ENCODE measurements around the gene ZNF485. TPM values are rescaled to one million over a fixed set of nuclear protein-coding genes. Genes with fewer than 3 reads are reported as not detected.

Gene ZNF485
- total RNA-seq, 3 donors from 2014 or later (not counting 1 experiment from before 2014, with no cell fraction given): 1.1 to 2.8 (median 1.4) TPM

- Histone ChIP-seq H3K9me3 (ENCODE audit: control insufficient read depth, insufficient read depth, low read length) (peaks cover 5% of the 10 kb centered on the region), H3K4me3 (ENCODE audit: low read length) (peak overlapping the region; percentile 18), H3K36me3 (ENCODE audit: control insufficient read depth, insufficient read depth, low read length) (no peaks in the 10 kb centered on the region), H3K27me3 (ENCODE audit: control insufficient read depth, insufficient read depth, low read length) (no peaks in the 10 kb centered on the region), H3K27ac (ENCODE audit: low read length) (peak overlapping the region; percentile 59), H3K4me1 (ENCODE audit: control insufficient read depth, insufficient read depth, low read length) (peaks cover 48% of the 10 kb centered on the region)
- Mint-ChIP-seq H3K4me3 (peak overlapping the region; percentile 92), H3K27ac (peak overlapping the region; percentile 84 to 90), H3K27me3 (ENCODE audit: low read depth in 2 of 2) (no peaks in the 10 kb centered on the region), H3K9me3 (peaks cover 0 to 2% of the 10 kb centered on the region in 2 donors), H3K36me3 (peaks cover 6% of the 10 kb centered on the region), H3K4me1 (peaks cover 50% of the 10 kb centered on the region in 2 donors)
- ATAC-seq (peak; percentile 83 to 85 (median 84)), DNase-seq (peak in 1 of 2 donors; percentile 72)
- WGBS (ENCODE audit: insufficient coverage): 3% methylated on average over 8 of the region's 8 CpGs
- TF ChIP-seq, protein P1, sequence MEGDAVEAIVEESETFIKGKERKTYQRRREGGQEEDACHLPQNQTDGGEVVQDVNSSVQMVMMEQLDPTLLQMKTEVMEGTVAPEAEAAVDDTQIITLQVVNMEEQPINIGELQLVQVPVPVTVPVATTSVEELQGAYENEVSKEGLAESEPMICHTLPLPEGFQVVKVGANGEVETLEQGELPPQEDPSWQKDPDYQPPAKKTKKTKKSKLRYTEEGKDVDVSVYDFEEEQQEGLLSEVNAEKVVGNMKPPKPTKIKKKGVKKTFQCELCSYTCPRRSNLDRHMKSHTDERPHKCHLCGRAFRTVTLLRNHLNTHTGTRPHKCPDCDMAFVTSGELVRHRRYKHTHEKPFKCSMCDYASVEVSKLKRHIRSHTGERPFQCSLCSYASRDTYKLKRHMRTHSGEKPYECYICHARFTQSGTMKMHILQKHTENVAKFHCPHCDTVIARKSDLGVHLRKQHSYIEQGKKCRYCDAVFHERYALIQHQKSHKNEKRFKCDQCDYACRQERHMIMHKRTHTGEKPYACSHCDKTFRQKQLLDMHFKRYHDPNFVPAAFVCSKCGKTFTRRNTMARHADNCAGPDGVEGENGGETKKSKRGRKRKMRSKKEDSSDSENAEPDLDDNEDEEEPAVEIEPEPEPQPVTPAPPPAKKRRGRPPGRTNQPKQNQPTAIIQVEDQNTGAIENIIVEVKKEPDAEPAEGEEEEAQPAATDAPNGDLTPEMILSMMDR (IDR thresholded peaks at IDR 0.05): no peak
- intact Hi-C loops (cut with micrococcal nuclease): loop anchor here (2.0 kb wide), 1 partner anchor 20 kb away; the partner anchor contains the start of gene ZNF239
Measured at GRCh38 chr10:43594944-43595589, 11.2 kb upstream of the ZNF485 start.

GRCh38 chr10:43595739-43596298 is 10.4 kb upstream of the ZNF485 start:
- ATAC-seq (peak; percentile 51 to 61 (median 52)), DNase-seq (peak in 1 of 2 donors; percentile 51)
- 4% methylated on average over 5 of the region's 7 CpGs for WGBS (ENCODE audit: insufficient coverage)
- H3K36me3 ChIP-seq (ENCODE audit: control insufficient read depth, insufficient read depth, low read length): no peaks in the 10 kb centered on the region
- H3K9me3 Mint-ChIP-seq: peaks cover 0 to 2% of the 10 kb centered on the region in 2 donors
- peaks cover 50% of the 10 kb centered on the region in 2 donors for H3K4me1 Mint-ChIP-seq
- H3K4me1 ChIP-seq (ENCODE audit: control insufficient read depth, insufficient read depth, low read length): peaks cover 48% of the 10 kb centered on the region
- H3K27ac ChIP-seq (ENCODE audit: low read length): peak overlapping the region; percentile 59
- peaks cover 6% of the 10 kb centered on the region for H3K36me3 Mint-ChIP-seq
- intact Hi-C loops (cut with micrococcal nuclease): loop anchor here (2.0 kb wide), 1 partner anchor 21 kb away; the partner anchor contains the start of gene ZNF239
- H3K9me3 ChIP-seq (ENCODE audit: control insufficient read depth, insufficient read depth, low read length): peaks cover 5% of the 10 kb centered on the region
- no peak overlapping the region for H3K4me3 ChIP-seq (ENCODE audit: low read length)
- TF ChIP-seq, protein P1 (IDR thresholded peaks at IDR 0.05): no peak
- peak overlapping the region; percentile 84 to 90 for H3K27ac Mint-ChIP-seq
- no peaks in the 10 kb centered on the region for H3K27me3 Mint-ChIP-seq (ENCODE audit: low read depth in 2 of 2)
- H3K4me3 Mint-ChIP-seq: peak overlapping the region; percentile 92
- no peaks in the 10 kb centered on the region for H3K27me3 ChIP-seq (ENCODE audit: control insufficient read depth, insufficient read depth, low read length)

- Mint-ChIP-seq H3K9me3 (peaks cover 0 to 2% of the 10 kb centered on the region in 2 donors), H3K27me3 (ENCODE audit: low read depth in 2 of 2) (no peaks in the 10 kb centered on the region), H3K36me3 (peaks cover 6% of the 10 kb centered on the region), H3K4me3 (peak overlapping the region; percentile 92), H3K27ac (peak overlapping the region; percentile 84 to 90), H3K4me1 (peaks cover 50% of the 10 kb centered on the region in 2 donors)
- 83% methylated on average over 3 of the region's 4 CpGs for WGBS (ENCODE audit: insufficient coverage)
- H3K4me1 ChIP-seq (ENCODE audit: control insufficient read depth, insufficient read depth, low read length): peaks cover 48% of the 10 kb centered on the region
- TF ChIP-seq, protein P1 (IDR thresholded peaks at IDR 0.05): no peak
- no peaks in the 10 kb centered on the region for H3K27me3 ChIP-seq (ENCODE audit: control insufficient read depth, insufficient read depth, low read length)
- H3K36me3 ChIP-seq (ENCODE audit: control insufficient read depth, insufficient read depth, low read length): no peaks in the 10 kb centered on the region
- H3K9me3 ChIP-seq (ENCODE audit: control insufficient read depth, insufficient read depth, low read length): no peaks in the 10 kb centered on the region
- DNase-seq (no peak), ATAC-seq (no peak)
- peak overlapping the region; percentile 59 for H3K27ac ChIP-seq (ENCODE audit: low read length)
- intact Hi-C loops (cut with micrococcal nuclease): no loop called here
- H3K4me3 ChIP-seq (ENCODE audit: low read length): no peak overlapping the region
Measured at GRCh38 chr10:43596546-43596945, 9.7 kb upstream of the ZNF485 start.
